ENCODE data around the gene DCTN3.
"Not testable (repeated sequence)": the region's sequence is repeated elsewhere in the genome, so short reads cannot be mapped to it uniquely, and the experiment has no call there.

Gene DCTN3

GRCh38 chr9:34646211-34647083, 26.2 kb upstream of the DCTN3 start, which contains the start of gene GALT:
Gene GALT (plus strand): TSS chr9:34646675. CDS start chr9:34646705, 30 bp downstream.
- peak; percentile 94 for DNase-seq (ENCODE audit: low spot score)

DNA sequence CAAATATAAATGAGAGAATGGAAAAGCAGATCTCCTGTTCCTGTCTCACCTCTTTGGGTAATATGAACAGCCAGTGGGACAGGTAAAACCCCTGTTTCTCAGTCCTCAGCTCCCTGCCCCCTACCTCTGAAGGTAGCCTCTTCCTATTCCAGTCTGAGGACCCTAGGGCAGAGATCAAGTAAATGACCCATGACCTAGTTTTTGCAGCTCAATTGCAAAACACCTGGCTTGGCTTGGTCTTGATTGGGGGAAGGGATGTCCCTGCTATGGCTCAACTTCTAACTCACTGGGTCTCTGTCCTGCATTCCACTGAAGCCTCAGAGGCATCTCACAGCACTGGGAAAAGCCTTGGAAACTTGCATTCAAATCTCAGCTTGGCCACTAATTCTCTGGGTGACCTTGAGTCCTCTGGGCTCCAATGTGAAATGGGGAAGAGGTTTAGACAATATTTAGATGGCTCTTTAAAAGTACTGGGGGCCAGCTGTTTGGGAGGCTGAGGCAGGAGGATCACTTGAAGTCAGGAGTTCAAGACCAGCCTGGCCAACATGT, 24.5 kb upstream of the DCTN3 start:
- no peak for DNase-seq (ENCODE audit: low spot score)

DNA sequence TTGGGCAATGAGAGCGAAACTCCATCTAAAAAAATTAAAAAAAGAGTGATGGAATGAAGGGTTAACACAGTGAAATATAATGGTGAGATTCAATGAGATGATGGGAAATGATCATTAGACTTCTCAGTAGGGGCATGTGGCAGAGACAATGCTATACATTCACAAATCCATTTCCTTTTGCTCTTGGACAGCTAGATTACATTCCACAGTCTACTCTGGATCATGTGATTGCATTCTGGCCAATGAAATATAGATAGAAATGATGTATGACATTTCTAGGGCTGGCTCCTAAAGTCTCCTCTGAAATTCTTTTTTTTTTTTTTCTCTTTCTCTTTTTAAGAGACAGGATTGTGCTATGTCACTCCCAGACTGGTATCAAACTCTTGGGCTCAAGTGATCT, 22.4 kb upstream of the DCTN3 start:
- DNase-seq (ENCODE audit: low spot score) = no peak

- not testable (repeated sequence) for DNase-seq (ENCODE audit: low spot score)
Measured at GRCh38 chr9:34639322-34639721, 19.0 kb upstream of the DCTN3 start.

GRCh38 chr9:34638138-34638445, 17.8 kb upstream of the DCTN3 start:
- no peak for DNase-seq (ENCODE audit: low spot score)

GRCh38 chr9:34637356-34638137, 17.3 kb upstream of the DCTN3 start, which contains the start of gene SIGMAR1:
Gene SIGMAR1 (minus strand): TSS chr9:34637787. CDS start chr9:34637697, 90 bp downstream.
- DNase-seq (ENCODE audit: low spot score) = peak; percentile 96

GRCh38 chr9:34636791-34637355, 16.6 kb upstream of the DCTN3 start:
- DNase-seq (ENCODE audit: low spot score) = peak; percentile 45

DNA sequence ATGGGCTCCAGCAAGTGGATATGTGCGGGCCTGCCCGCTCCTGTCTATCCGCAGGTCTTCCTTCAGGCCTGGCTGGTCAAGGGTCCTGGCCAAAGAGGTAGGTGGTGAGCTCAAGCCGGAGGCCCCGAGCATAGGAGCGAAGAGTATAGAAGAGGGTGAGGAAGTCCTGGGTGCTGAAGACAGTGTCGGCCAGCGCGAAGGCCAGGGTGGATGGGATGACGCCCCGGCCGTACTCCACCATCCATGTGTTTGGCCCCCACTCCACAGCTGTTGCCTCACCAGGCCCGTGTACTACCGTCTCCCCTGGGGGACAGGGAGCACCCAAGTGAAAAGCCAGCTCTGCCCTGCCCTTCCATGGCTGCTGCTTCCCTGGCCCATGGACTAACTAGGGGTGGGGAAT, 15.3 kb upstream of the DCTN3 start:
- no peak for DNase-seq (ENCODE audit: low spot score)

- no peak for DNase-seq (ENCODE audit: low spot score)
Measured at GRCh38 chr9:34634551-34635248, 14.4 kb upstream of the DCTN3 start.

- DNase-seq (ENCODE audit: low spot score) = peak; percentile 77
Measured at GRCh38 chr9:34633851-34634550, 13.7 kb upstream of the DCTN3 start.

GRCh38 chr9:34633166-34633565, 12.9 kb upstream of the DCTN3 start:
- no peak for DNase-seq (ENCODE audit: low spot score)

GRCh38 chr9:34630402-34631154, 10.3 kb upstream of the DCTN3 start:
- DNase-seq (ENCODE audit: low spot score) = no peak

GRCh38 chr9:34629491-34629808, 9.2 kb upstream of the DCTN3 start:
- DNase-seq (ENCODE audit: low spot score) = no peak

DNA sequence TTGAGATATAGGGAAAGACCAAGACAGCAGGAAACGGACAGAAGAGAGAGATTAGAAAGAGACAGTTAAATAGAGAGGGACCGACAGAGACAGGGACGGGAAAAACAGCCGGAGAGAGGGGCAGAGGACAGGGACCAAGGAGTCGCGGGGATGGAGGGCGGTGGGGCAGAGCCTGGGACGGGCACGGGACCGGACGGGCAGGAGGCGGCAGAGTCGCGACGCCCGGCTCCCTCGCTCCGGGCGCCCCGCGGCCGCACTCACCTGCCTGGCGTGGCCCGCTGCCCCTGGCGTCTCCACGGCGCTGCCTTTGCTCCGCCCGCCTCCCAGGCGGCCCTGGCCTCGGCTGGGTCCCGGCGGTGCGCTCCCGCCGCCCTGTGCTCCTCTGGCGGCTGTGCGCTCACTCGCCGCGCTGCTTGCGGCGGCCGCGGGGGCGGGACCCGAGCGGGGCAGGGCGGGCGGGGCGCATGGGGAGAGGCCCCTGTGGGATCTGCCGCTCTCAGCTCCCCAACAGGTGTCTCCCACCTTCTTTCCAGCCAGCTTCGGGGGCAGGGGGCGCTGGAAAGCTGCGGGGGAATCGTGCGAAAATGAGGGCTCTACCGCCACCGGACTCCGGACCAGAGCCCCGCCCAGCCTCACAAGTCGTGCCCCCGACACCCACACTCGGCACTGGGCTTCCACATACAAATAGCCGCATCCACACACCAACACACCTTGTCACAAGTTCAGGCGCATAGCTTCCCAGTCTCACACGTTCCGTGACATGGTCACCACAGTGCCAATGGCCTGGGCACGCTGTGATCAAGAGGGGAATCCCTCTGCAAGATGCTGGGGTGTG, 8.6 kb upstream of the DCTN3 start, which contains the start of gene ARID3C:
Gene ARID3C (minus strand): TSS at position 411 of the 835 bp plus-strand sequence. CDS start 1,052 bp downstream, outside the sequence.
- DNase-seq (ENCODE audit: low spot score) = peak; percentile 39

GRCh38 chr9:34627716-34628655, 7.7 kb upstream of the DCTN3 start:
- no peak for DNase-seq (ENCODE audit: low spot score)

DNA sequence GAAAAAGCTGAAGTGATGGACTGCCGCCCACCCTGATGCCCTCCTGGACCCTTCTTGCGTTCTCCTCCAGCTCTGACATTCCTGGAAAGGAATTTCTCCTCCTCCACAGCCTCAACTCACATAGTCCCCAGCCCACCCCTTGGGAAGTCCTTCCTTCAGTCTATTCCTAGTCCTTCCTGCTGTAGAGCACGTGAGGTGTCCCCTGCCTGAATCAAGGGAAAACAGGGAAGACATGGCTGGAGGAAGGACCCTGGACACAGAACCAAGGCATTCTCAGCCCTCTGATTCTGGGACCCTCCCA, 4.8 kb upstream of the DCTN3 start:
- no peak for DNase-seq (ENCODE audit: low spot score)

- no peak for DNase-seq (ENCODE audit: low spot score)
Measured at GRCh38 chr9:34624475-34625185, 4.3 kb upstream of the DCTN3 start.
